ENCODE data around the gene HIPK1.

DNA sequence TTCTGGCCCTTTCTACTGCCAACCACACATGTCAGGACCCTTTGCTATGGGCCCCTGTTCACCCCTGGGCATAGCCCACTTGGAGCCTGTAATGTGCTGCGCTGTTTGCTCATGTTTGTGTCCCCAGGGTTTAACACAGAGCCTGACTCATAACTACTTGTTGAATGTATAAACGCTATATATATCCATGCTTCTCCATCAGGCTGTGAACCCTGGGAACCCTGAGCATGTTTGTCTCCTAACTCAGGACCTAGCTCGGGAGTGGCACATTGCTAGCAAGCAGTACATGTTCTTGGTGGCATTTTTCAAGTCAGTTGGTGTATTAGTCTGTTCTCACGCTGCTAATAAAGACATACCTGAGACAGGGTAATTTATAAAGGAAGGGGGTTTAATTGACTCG, 58.1 kb downstream of the HIPK1 start:
- TF ChIP-seq SUZ12 (IDR thresholded peaks at IDR 0.05; ENCODE audit: extremely low read depth, insufficient read depth, insufficient read length): no peak
- no peak for TF ChIP-seq YY1 (IDR thresholded peaks at IDR 0.05; ENCODE audit: insufficient read depth, insufficient read length)
